ENCODE measurements around the gene USP25.

The USP25 gene

GRCh38 chr21:15823486-15824150 lies 93.8 kb downstream of the USP25 start:
- DNase-seq = no peak

- no peak for DNase-seq
These were observed 95.9 kb downstream of the USP25 start for GRCh38 chr21:15825700-15826099.

GRCh38 chr21:15826147-15826780 lies 96.5 kb downstream of the USP25 start:
- no peak for DNase-seq

- no peak for DNase-seq
These were observed 97.3 kb downstream of the USP25 start for GRCh38 chr21:15826908-15827601.

- no peak for DNase-seq
These were observed 101.7 kb downstream of the USP25 start for GRCh38 chr21:15831497-15831896.

- DNase-seq = no peak
These were observed 107.9 kb downstream of the USP25 start for GRCh38 chr21:15837645-15838044.

- no peak for DNase-seq
These were observed 109.2 kb downstream of the USP25 start for GRCh38 chr21:15839026-15839425.

- no peak for DNase-seq
These were observed 109.8 kb downstream of the USP25 start for GRCh38 chr21:15839601-15840000.

GRCh38 chr21:15840406-15840805 lies 110.6 kb downstream of the USP25 start:
- DNase-seq = no peak

GRCh38 chr21:15841856-15842564 lies 112.2 kb downstream of the USP25 start:
- DNase-seq = no peak

GRCh38 chr21:15842565-15842880 lies 112.7 kb downstream of the USP25 start:
- no peak for DNase-seq

GRCh38 chr21:15843766-15844165 lies 114.0 kb downstream of the USP25 start:
- no peak for DNase-seq

- DNase-seq = no peak
These were observed 119.1 kb downstream of the USP25 start for GRCh38 chr21:15848634-15849560.

- no peak for DNase-seq
These were observed 120.1 kb downstream of the USP25 start for GRCh38 chr21:15849927-15850326.

GRCh38 chr21:15850645-15851044 lies 120.9 kb downstream of the USP25 start:
- no peak for DNase-seq

GRCh38 chr21:15852146-15852545 lies 122.4 kb downstream of the USP25 start:
- no peak for DNase-seq

GRCh38 chr21:15853126-15853525 lies 123.3 kb downstream of the USP25 start:
- DNase-seq = no peak

- no peak for DNase-seq
These were observed 127.0 kb downstream of the USP25 start for GRCh38 chr21:15856813-15857212.

GRCh38 chr21:15857740-15858139 lies 128.0 kb downstream of the USP25 start:
- no peak for DNase-seq

GRCh38 chr21:15860541-15860940 lies 130.8 kb downstream of the USP25 start:
- DNase-seq = no peak

- no peak for DNase-seq
These were observed 139.2 kb downstream of the USP25 start for GRCh38 chr21:15868940-15869339.

GRCh38 chr21:15870819-15871218 lies 141.0 kb downstream of the USP25 start:
- DNase-seq = no peak

- no peak for DNase-seq
These were observed 142.5 kb downstream of the USP25 start for GRCh38 chr21:15872236-15872635.
